Common myeloid progenitor, CD34-positive (primary cell): ENCODE data around the gene ACOX2.

Experiments used
- CTCF ChIA-PET: fragments of 350-600 bp; sonication (Branson Sonifier 250); formaldehyde crosslinking; loops from one replicate; lab custom pipeline; 2021; ENCODE audit warnings: antibody characterized with exemption; lab: Charles Lee
- POLR2A ChIA-PET: fragments of 350-600 bp; sonication (Branson Sonifier 250); formaldehyde crosslinking; loops from one replicate; lab custom pipeline; 2021; ENCODE audit warnings: antibody characterized with exemption; lab: Charles Lee
- DNase-seq, 3 donors: peaks; one replicate each; pipeline versions ENCODE4 v3.0.0 to v3.0.0-alpha.2; 2013
- H3K27ac ChIP-seq, 2 experiments: 1 replicate in 1 of 2; 2 replicates in 1 of 2; pipeline ENCODE4 v1.7.0; 2013; ENCODE audit warnings: inconsistent platforms in 2 of 2, low read length in 2 of 2, mild to moderate bottlenecking in 2 of 2, low read depth in 1 of 2, moderate library complexity in 1 of 2; ENCODE audit not compliant: severe bottlenecking in 2 of 2, insufficient read depth in 1 of 2, poor library complexity in 1 of 2
- H3K27me3 ChIP-seq, 5 experiments: replicated peaks in 2 of 5; 1 replicate in 3 of 5; 2 replicates in 2 of 5; pipeline versions ENCODE4 v1.6.1 to v1.7.0; 2013; ENCODE audit warnings: low read length in 4 of 5, mild to moderate bottlenecking in 2 of 5, moderate library complexity in 2 of 5, inconsistent platforms in 1 of 5; ENCODE audit not compliant: insufficient read depth in 5 of 5, control insufficient read depth in 4 of 5
- H3K36me3 ChIP-seq, 4 experiments: 1 replicate in 2 of 4; 2 replicates in 2 of 4; pipeline versions ENCODE4 v1.6.1 to v1.7.0; 2013; ENCODE audit warnings: low read length in 3 of 4, control low read depth in 1 of 4, mild to moderate bottlenecking in 1 of 4; ENCODE audit not compliant: control insufficient read depth in 4 of 4, insufficient read depth in 4 of 4
- H3K4me1 ChIP-seq, 4 experiments: 1 replicate in 3 of 4; 2 replicates in 1 of 4; pipeline versions ENCODE4 v1.6.1 to v1.7.1; 2013; ENCODE audit warnings: low read length in 3 of 4, mild to moderate bottlenecking in 3 of 4, control low read depth in 1 of 4, inconsistent platforms in 1 of 4, moderate library complexity in 1 of 4; ENCODE audit not compliant: control insufficient read depth in 4 of 4, insufficient read depth in 4 of 4; ENCODE audit errors: control extremely low read depth in 1 of 4
- H3K4me3 ChIP-seq, 7 experiments: 1 replicate in 4 of 7; 2 replicates in 3 of 7; pipeline versions ENCODE4 v1.5.1 to v1.7.0; 2013; ENCODE audit warnings: mild to moderate bottlenecking in 7 of 7, low read length in 6 of 7, moderate library complexity in 6 of 7, inconsistent platforms in 2 of 7, low read depth in 2 of 7, control low read depth in 1 of 7; ENCODE audit not compliant: insufficient read depth in 4 of 7, control insufficient read depth in 1 of 7; ENCODE audit errors: extremely low read depth in 1 of 7
- H3K9me3 ChIP-seq, 5 experiments: 1 replicate in 4 of 5; 2 replicates in 1 of 5; pipeline versions ENCODE4 v1.6.1 to v1.7.1; 2013; ENCODE audit warnings: low read length in 4 of 5, mild to moderate bottlenecking in 2 of 5, inconsistent platforms in 1 of 5, low read depth in 1 of 5, moderate library complexity in 1 of 5; ENCODE audit not compliant: control insufficient read depth in 4 of 5, insufficient read depth in 2 of 5; ENCODE audit errors: control extremely low read depth in 1 of 5
- WGBS: methylation state at CpG from one replicate; pipeline ENCODE4 v1.1.5; 2013; ENCODE audit not compliant: insufficient coverage; 5-methylcytosine and 5-hydroxymethylcytosine counted together

The ACOX2 gene

GRCh38 chr3:58562498-58562897 is 25.5 kb upstream of the ACOX2 start:
- DNase-seq, result no peak
- Histone ChIP-seq H3K4me1 (no peaks in the 10 kb centered on the region), H3K4me3 (no peak overlapping the region), H3K27me3 (no peaks in the 10 kb centered on the region), H3K9me3 (no peaks in the 10 kb centered on the region), H3K27ac (no peak overlapping the region), H3K36me3 (no peaks in the 10 kb centered on the region)
- ChIA-PET CTCF (no interaction called here), POLR2A (no interaction called here)
- 96% methylated on average over 4 of the region's 4 CpGs for WGBS

- Histone ChIP-seq H3K27me3 (no peaks in the 10 kb centered on the region), H3K27ac (no peak overlapping the region), H3K36me3 (no peaks in the 10 kb centered on the region), H3K4me3 (no peak overlapping the region), H3K4me1 (no peaks in the 10 kb centered on the region), H3K9me3 (no peaks in the 10 kb centered on the region)
- CTCF ChIA-PET, result interaction anchor here (0.6 to 1.6 kb wide), 2 partner anchors 8 to 81 kb away, joined by 3 to 6 read pairs; no protein-coding TSS in a partner anchor
- WGBS, result 99% methylated on average over 9 of the region's 12 CpGs
- POLR2A ChIA-PET, result no interaction called here
- DNase-seq, result peak in 1 of 3 donors; percentile 11
These were observed 23.9 kb upstream of the ACOX2 start for GRCh38 chr3:58560771-58561311.

GRCh38 chr3:58559586-58559985 is 22.6 kb upstream of the ACOX2 start:
- WGBS, result 100% methylated on average over 2 of the region's 5 CpGs
- ChIA-PET POLR2A (no interaction called here), CTCF (interaction anchor here (1.0 to 1.6 kb wide), 3 partner anchors 9 to 68 kb away, joined by 3 to 8 read pairs (median 6); no protein-coding TSS in a partner anchor)
- H3K4me1 ChIP-seq, result no peaks in the 10 kb centered on the region
- H3K36me3 ChIP-seq, result no peaks in the 10 kb centered on the region
- H3K27me3 ChIP-seq, result no peaks in the 10 kb centered on the region
- no peak overlapping the region for H3K4me3 ChIP-seq
- no peak for DNase-seq
- no peaks in the 10 kb centered on the region for H3K9me3 ChIP-seq
- H3K27ac ChIP-seq, result no peak overlapping the region

- H3K27ac ChIP-seq, result no peak overlapping the region
- no peak overlapping the region for H3K4me3 ChIP-seq
- no peak for DNase-seq
- CTCF ChIA-PET, result interaction anchor here (1.0 to 5.8 kb wide), 4 partner anchors 10 to 82 kb away, joined by 3 to 38 read pairs (median 4); no protein-coding TSS in a partner anchor
- peaks cover 0 to 3% (median 0%) of the 10 kb centered on the region in 5 experiments for H3K9me3 ChIP-seq
- no peaks in the 10 kb centered on the region for H3K4me1 ChIP-seq
- POLR2A ChIA-PET, result interaction anchor here (0.5 kb wide), 1 partner anchor 796 kb away, joined by 6 read pairs; no protein-coding TSS in a partner anchor
- H3K27me3 ChIP-seq, result no peaks in the 10 kb centered on the region
- 95% methylated on average over 4 of the region's 6 CpGs for WGBS
- H3K36me3 ChIP-seq, result no peaks in the 10 kb centered on the region
These were observed 20.5 kb upstream of the ACOX2 start for GRCh38 chr3:58557491-58557890.

GRCh38 chr3:58556761-58557221 is 19.8 kb upstream of the ACOX2 start:
- POLR2A ChIA-PET, result no interaction called here
- WGBS, result 63% methylated on average over 6 of the region's 6 CpGs
- no peaks in the 10 kb centered on the region for H3K4me1 ChIP-seq
- H3K27ac ChIP-seq, result no peak overlapping the region
- H3K4me3 ChIP-seq, result no peak overlapping the region
- no peak for DNase-seq
- H3K27me3 ChIP-seq, result no peaks in the 10 kb centered on the region
- peaks cover 0 to 9% (median 0%) of the 10 kb centered on the region in 5 experiments for H3K9me3 ChIP-seq
- H3K36me3 ChIP-seq, result no peaks in the 10 kb centered on the region
- CTCF ChIA-PET, result interaction anchor here (1.3 to 5.8 kb wide), 2 partner anchors 11 to 59 kb away, joined by 3 to 38 read pairs; no protein-coding TSS in a partner anchor

GRCh38 chr3:58556001-58556400 is 19.0 kb upstream of the ACOX2 start:
- ChIA-PET CTCF (interaction anchor here (5.8 kb wide), 1 partner anchor 12 kb away, joined by 38 read pairs; no protein-coding TSS in a partner anchor), POLR2A (no interaction called here)
- H3K9me3 ChIP-seq, result peaks cover 0 to 11% (median 0%) of the 10 kb centered on the region in 5 experiments
- no peaks in the 10 kb centered on the region for H3K27me3 ChIP-seq
- no peak overlapping the region for H3K27ac ChIP-seq
- no peak for DNase-seq
- no peaks in the 10 kb centered on the region for H3K36me3 ChIP-seq
- no peaks in the 10 kb centered on the region for H3K4me1 ChIP-seq
- WGBS, result 96% methylated on average over 4 of the region's 5 CpGs
- no peak overlapping the region for H3K4me3 ChIP-seq

- Histone ChIP-seq H3K4me1 (no peaks in the 10 kb centered on the region), H3K27ac (no peak overlapping the region), H3K9me3 (peaks cover 0 to 11% (median 0%) of the 10 kb centered on the region in 5 experiments), H3K36me3 (no peaks in the 10 kb centered on the region), H3K4me3 (no peak overlapping the region), H3K27me3 (no peaks in the 10 kb centered on the region)
- POLR2A ChIA-PET, result no interaction called here
- no peak for DNase-seq
- 83% methylated on average over 1 of the region's 2 CpGs for WGBS
- CTCF ChIA-PET, result interaction anchor here (0.7 to 5.8 kb wide), 2 partner anchors 13 to 44 kb away, joined by 3 to 38 read pairs; no protein-coding TSS in a partner anchor
These were observed 18.2 kb upstream of the ACOX2 start for GRCh38 chr3:58555203-58555602.
